HG03457 (cell line): ENCODE measurements around the gene CXCL11.
"Not testable (repeated sequence)": the region's sequence is repeated elsewhere in the genome, so short reads cannot be mapped to it uniquely, and the experiment has no call there.

Experiments used
- ATAC-seq: cut with Tn5 transposase; IDR thresholded peaks from one replicate; pipeline ENCODE4 v1.9.1; 2021; ENCODE audit warnings: moderate number of reproducible peaks; ENCODE audit not compliant: unreplicated experiment

Gene CXCL11

GRCh38 chr4:76035799-76036380 is at the start of gene CXCL11:
Gene CXCL11 (minus strand): TSS chr4:76036070. CDS start chr4:76035987, 83 bp downstream.
- no peak for ATAC-seq

GRCh38 chr4:76084542-76084941 is 48.7 kb upstream of the CXCL11 start:
- no peak for ATAC-seq

DNA sequence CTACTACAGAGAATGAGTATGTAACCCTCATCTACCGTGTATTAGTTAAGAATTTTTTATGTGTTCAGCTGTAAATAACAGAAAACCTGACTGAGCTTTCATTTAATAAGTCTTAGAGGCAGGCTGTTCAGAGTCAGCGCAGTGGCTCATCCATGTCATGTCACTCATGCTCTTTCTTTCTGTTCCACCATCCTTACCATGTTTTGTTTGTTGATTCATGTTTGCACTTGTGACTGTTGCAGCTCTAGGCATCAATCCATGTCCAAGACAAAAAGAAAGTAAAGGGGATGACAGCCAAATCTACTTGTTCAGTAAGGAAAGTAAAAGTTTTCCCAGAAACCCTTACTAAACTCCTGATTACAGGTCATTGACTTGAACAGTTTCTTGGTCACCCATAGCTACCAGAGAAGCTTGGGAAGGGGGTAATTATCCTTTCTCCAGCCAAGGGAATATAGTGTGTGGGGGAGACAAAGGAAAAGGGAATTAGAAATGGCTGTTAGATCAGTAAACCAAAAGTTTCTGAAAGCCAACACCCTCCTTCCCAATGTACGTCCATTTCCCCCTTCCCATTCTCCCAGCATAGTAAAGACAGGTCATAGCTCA is 47.6 kb upstream of the CXCL11 start:
- no peak for ATAC-seq

- no peak for ATAC-seq
Measured at GRCh38 chr4:76078033-76078613, 42.3 kb upstream of the CXCL11 start.

- ATAC-seq = no peak
Measured at GRCh38 chr4:76074993-76075600, 39.2 kb upstream of the CXCL11 start.

GRCh38 chr4:76074468-76074867 is 38.6 kb upstream of the CXCL11 start, which contains the start of gene ART3:
Gene ART3 (plus strand): TSS chr4:76074709. CDS start chr4:76075890, 1,181 bp downstream.
- no peak for ATAC-seq

- ATAC-seq = no peak
Measured at GRCh38 chr4:76072760-76073159, 36.9 kb upstream of the CXCL11 start.

DNA sequence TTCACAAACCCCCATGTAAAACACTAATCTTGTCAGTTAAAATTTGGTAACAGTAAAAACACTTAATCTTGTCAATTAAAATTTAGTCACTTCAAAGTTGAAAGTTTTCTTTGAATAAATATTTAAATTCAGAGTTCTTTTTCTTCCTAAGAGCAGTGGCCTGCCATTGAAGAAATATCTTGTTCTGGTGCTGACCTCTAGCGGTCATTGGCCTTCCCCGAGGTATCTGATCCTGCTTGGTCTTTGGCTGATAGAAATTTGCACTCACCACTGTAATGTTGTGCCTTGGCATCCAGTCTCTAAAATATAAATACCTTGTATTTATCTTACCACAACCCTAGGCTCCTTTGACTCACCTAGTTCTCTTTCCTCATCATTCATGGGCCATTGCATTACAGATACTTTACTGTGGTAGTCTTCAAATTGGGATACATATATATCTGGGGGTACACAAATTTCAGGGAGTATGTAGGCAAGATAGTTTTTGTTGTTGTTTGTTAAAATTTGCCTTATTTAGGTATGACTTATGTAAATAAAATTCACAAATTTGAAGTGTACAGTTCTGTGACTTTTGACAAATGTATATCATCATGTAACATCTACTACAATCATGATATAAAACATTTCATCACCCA is 31.9 kb upstream of the CXCL11 start:
- no peak for ATAC-seq

DNA sequence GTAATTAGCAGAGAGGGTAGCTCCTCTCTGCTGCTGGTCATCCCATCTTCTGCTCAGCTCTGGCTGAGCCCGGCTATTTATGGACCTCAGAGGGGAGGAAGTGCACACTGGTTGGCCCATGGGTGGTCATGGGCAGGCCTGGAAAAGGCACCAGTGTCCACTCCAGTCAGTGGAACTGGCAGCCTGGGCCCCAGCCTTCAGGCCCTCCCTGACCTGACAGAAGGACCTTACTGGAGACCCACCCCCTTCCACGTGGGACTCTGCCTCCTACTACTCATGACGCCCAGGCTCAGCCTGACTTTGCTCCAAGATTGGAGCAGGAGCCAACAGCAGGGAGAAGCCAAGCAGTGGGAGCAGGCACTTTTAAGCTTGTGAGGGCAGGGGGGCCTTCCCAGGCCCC is 30.7 kb upstream of the CXCL11 start:
- ATAC-seq = no peak

- ATAC-seq = peak; percentile 44
Measured at GRCh38 chr4:76061982-76062381, 26.1 kb upstream of the CXCL11 start.

GRCh38 chr4:76061421-76061820 is 25.6 kb upstream of the CXCL11 start:
- ATAC-seq = no peak

DNA sequence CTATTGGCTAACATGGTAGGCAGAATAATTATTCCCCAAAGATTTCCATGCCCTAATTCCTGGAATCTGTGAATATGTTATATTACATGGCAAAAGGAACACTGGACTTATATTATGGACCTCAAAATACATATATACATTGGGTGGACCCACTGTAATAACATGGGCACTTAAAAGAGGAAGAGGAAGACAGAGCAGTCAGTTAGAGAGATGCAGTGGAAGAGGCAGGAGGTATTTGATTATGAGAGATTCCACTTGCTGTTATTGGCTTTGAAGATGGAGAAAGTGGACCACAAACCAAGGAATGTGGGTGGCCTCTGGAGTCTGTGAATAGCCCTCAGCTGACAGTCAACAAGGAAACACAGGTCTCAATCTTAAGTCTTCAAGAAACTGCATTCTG is 24.6 kb upstream of the CXCL11 start:
- ATAC-seq = no peak

DNA sequence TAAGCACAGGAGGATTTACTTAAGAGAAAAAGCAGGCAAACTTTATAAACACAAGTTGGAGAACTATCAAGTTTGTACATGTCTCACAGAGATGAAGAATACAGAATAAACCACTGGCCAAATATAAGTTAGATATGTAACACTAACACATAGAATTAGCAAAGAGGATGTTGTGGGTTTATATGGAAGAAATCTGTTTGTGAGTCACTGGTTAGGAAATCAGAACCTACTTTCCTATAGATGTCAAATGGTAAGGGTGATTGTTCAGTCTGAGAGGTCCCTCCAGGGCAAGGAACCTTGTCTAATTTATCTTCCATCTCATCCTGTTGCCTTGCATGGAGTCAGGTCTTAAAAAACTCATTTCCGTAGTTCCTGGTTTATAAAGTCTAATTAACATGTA is 23.9 kb upstream of the CXCL11 start:
- no peak for ATAC-seq

DNA sequence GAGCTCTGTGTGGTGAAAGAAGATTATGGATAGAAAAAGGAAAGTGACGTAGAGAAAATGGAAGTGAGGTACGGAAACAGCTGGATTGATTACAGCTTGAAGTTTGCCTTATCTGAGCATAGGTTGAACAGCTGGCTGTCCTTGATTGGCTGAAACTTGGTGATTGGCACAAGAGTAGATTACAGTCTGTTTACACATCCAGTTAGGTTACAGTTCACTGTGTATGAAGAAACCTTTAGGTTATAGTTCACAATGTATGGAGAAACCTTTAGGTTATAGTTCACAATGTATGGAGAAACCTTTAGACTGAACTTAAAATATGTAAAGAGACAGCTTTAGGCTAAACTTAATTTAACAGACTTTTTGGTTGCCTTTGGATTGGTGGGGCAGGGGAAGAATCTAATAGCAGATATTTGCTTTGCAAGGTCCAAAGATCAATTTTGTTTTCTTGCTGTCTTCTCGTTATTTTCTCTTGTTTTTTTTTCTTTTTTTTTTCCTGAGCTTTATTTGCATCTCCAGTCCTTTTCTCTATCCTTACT is 23.1 kb upstream of the CXCL11 start:
- no peak for ATAC-seq

DNA sequence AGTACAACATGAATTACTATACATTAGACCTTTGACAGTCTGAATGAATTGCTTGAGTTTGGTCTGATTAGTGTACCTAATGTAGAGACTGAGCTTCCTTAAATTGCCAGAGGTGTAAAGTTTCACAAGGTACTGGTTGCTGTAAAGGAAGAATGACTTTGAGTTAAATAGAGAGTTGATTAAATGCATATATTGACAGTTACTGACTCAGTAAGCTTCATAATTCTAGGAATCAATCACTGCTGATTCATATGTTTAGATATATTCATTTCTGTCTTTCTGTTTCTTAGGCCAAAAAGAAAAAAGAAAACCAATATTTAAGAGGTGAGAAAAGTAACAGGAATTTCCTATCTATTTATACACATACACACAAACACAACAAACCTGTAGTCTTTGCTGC is 22.4 kb upstream of the CXCL11 start:
- ATAC-seq = peak; percentile 30

- no peak for ATAC-seq
Measured at GRCh38 chr4:76055421-76055820, 19.6 kb upstream of the CXCL11 start.

DNA sequence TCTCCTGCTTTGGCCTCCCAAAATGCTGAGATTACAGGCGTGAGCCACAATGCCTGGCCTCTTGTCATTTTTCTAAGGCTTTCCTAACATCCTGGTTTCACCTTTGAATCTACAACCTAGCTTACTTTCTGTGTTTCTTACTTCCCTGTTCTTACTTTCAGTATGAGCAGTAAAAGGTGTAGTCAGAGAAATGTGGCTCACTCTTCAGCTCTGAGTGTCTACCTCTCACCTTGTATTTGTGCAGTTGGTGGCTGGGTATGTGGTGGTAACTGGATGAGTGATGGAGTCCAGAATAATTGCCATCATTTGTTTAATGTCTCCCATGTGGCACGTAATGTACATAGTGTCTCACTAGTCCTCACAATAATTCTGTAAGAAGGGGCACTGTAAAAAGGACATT is 19.1 kb upstream of the CXCL11 start:
- peak; percentile 97 for ATAC-seq

- ATAC-seq = no peak
Measured at GRCh38 chr4:76053730-76054129, 17.9 kb upstream of the CXCL11 start.

- not testable (repeated sequence) for ATAC-seq
Measured at GRCh38 chr4:76050560-76051050, 14.7 kb upstream of the CXCL11 start.

GRCh38 chr4:76049860-76050416 is 14.1 kb upstream of the CXCL11 start:
- not testable (repeated sequence) for ATAC-seq

- not testable (repeated sequence) for ATAC-seq
Measured at GRCh38 chr4:76044686-76045085, 8.8 kb upstream of the CXCL11 start.
